ENCODE measurements around the gene CASZ1.

The CASZ1 gene

DNA sequence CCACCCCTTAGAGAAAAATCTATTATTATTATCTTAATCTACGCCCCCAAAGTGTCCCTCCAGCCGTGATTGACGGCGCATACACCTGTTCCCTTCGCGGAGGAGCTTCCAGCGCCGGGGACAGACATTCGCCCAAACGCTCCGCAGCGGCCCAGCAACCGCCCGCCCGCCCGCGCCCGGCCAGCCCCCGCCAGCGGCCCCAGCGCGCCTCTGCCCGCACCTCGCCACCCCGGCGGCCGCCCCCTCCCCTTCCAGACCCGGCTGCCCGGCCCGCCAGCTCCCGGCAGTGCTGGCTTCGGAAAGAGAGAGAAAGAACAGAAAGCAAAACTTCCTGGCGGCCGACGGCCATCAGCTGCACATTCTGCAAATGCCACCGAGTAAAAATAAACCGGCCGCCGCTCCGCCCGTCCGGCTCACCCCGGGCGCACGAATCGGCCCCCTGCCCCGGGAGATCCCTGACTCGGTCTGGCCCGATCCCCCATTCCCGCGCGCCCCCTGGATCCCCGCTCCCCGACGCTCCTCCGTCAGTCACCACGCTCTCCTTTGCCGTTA is 1.6 kb downstream of the CASZ1 start:
- TF ChIP-seq, protein P1, sequence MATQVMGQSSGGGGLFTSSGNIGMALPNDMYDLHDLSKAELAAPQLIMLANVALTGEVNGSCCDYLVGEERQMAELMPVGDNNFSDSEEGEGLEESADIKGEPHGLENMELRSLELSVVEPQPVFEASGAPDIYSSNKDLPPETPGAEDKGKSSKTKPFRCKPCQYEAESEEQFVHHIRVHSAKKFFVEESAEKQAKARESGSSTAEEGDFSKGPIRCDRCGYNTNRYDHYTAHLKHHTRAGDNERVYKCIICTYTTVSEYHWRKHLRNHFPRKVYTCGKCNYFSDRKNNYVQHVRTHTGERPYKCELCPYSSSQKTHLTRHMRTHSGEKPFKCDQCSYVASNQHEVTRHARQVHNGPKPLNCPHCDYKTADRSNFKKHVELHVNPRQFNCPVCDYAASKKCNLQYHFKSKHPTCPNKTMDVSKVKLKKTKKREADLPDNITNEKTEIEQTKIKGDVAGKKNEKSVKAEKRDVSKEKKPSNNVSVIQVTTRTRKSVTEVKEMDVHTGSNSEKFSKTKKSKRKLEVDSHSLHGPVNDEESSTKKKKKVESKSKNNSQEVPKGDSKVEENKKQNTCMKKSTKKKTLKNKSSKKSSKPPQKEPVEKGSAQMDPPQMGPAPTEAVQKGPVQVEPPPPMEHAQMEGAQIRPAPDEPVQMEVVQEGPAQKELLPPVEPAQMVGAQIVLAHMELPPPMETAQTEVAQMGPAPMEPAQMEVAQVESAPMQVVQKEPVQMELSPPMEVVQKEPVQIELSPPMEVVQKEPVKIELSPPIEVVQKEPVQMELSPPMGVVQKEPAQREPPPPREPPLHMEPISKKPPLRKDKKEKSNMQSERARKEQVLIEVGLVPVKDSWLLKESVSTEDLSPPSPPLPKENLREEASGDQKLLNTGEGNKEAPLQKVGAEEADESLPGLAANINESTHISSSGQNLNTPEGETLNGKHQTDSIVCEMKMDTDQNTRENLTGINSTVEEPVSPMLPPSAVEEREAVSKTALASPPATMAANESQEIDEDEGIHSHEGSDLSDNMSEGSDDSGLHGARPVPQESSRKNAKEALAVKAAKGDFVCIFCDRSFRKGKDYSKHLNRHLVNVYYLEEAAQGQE (IDR thresholded peaks at IDR 0.05; ENCODE audit: insufficient replicate concordance, low read depth), result no peak
- TF ChIP-seq SPI1 (IDR thresholded peaks at IDR 0.05; ENCODE audit: borderline replicate concordance, low read depth) (no peak), GABPA (IDR thresholded peaks at IDR 0.05; ENCODE audit: low read depth) (no peak), POLR2AphosphoS5 (IDR thresholded peaks at IDR 0.05; ENCODE audit: low read depth) (no peak)
- TF ChIP-seq, protein P2, sequence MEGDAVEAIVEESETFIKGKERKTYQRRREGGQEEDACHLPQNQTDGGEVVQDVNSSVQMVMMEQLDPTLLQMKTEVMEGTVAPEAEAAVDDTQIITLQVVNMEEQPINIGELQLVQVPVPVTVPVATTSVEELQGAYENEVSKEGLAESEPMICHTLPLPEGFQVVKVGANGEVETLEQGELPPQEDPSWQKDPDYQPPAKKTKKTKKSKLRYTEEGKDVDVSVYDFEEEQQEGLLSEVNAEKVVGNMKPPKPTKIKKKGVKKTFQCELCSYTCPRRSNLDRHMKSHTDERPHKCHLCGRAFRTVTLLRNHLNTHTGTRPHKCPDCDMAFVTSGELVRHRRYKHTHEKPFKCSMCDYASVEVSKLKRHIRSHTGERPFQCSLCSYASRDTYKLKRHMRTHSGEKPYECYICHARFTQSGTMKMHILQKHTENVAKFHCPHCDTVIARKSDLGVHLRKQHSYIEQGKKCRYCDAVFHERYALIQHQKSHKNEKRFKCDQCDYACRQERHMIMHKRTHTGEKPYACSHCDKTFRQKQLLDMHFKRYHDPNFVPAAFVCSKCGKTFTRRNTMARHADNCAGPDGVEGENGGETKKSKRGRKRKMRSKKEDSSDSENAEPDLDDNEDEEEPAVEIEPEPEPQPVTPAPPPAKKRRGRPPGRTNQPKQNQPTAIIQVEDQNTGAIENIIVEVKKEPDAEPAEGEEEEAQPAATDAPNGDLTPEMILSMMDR (IDR thresholded peaks at IDR 0.05; ENCODE audit: insufficient read depth, low read length), result no peak
- H3K27me3 ChIP-seq (ENCODE audit: insufficient read depth, poor library complexity, severe bottlenecking), result peaks cover 75% of the 10 kb centered on the region
- DNase-seq (ENCODE audit: low read depth in 1 of 2, low spot score in 1 of 2), result no peak
- no peak overlapping the region for H3K27ac ChIP-seq (replicated peaks)
- H3K4me3 ChIP-seq (replicated peaks; ENCODE audit: insufficient read depth, low read length), result peak overlapping the region; percentile 8; the same call in 1 of the 2 replicates

DNA sequence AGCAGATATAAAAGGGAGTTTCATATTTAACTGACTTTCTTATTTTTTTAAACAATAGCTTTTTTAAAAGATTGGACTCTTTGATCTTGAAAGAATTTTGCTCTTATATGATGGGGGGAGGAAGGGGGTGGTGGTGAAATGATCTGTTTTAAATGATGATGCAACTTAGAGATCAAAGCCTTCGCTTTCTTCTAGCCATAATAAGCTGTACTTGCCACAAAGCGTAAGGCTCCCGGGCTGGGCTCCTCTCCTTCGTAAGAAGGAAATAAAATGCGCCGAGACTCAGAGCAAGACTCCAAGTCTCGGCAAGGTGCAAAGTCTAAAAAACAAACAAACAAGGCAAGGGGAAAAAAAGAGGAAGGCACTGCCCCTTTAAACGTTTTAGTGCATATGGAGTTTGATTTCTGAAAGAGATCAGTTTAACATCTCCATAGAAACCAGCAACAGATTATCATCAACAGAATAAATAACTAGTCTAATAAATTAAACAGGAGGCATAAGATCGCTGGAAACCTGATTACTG is 3.3 kb downstream of the CASZ1 start:
- no peak for DNase-seq (ENCODE audit: low read depth in 1 of 2, low spot score in 1 of 2)
- TF ChIP-seq, protein P1 (IDR thresholded peaks at IDR 0.05; ENCODE audit: insufficient replicate concordance, low read depth), result no peak
- TF ChIP-seq SPI1 (IDR thresholded peaks at IDR 0.05; ENCODE audit: borderline replicate concordance, low read depth), result no peak
- no peak for TF ChIP-seq GABPA (IDR thresholded peaks at IDR 0.05; ENCODE audit: low read depth)
- no peak for TF ChIP-seq POLR2AphosphoS5 (IDR thresholded peaks at IDR 0.05; ENCODE audit: low read depth)
- TF ChIP-seq, protein P2 (IDR thresholded peaks at IDR 0.05; ENCODE audit: insufficient read depth, low read length), result no peak
- no peak overlapping the region for H3K27ac ChIP-seq (replicated peaks)
- no peak overlapping the region for H3K4me3 ChIP-seq (replicated peaks; ENCODE audit: insufficient read depth, low read length)
- H3K27me3 ChIP-seq (ENCODE audit: insufficient read depth, poor library complexity, severe bottlenecking), result peaks cover 74% of the 10 kb centered on the region

DNA sequence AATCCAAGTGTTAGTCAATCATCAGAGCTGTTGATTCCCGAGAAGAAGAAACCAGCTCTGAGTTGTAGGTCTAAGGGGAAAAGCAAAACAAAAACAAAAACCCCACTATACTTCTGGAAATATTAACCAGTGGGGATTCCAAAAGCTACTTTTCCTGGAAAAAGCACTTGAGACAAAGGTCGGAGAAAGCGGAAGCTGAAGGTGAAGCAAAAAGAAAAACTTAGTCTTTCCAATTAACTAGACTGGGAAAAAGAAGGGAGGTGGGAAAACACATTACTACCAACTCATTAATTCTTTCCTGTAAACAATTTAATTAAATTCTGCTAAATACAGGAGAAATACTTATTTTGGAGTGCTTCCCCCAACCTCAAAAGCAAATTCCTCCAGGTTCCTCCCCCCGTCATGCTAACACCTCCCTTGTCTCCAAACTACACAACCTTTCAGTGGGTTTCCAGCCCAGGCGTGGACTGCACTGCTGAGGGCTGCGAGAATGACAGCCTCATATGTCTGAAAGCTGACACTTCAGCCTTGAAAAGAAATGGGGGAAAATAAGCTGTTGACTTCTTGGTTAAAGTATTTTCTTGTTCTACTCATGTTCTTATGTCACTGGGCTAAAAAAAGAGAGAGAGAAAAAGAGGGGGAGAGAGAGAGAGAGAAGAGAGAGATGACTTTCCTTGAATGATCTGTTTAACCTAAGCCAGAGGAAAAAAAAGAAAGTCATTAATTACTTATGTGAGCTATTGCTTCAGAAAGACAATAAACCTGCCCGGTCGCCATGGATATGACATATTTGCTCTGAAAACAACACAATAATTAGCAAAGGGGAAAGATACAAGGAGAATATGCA is 5.1 kb downstream of the CASZ1 start:
- no peak for DNase-seq (ENCODE audit: low read depth in 1 of 2, low spot score in 1 of 2)
- TF ChIP-seq POLR2AphosphoS5 (IDR thresholded peaks at IDR 0.05; ENCODE audit: low read depth), result no peak
- TF ChIP-seq, protein P1 (IDR thresholded peaks at IDR 0.05; ENCODE audit: insufficient replicate concordance, low read depth), result no peak
- TF ChIP-seq, protein P2 (IDR thresholded peaks at IDR 0.05; ENCODE audit: insufficient read depth, low read length), result no peak
- no peak for TF ChIP-seq GABPA (IDR thresholded peaks at IDR 0.05; ENCODE audit: low read depth)
- peaks cover 56% of the 10 kb centered on the region for H3K27me3 ChIP-seq (ENCODE audit: insufficient read depth, poor library complexity, severe bottlenecking)
- H3K27ac ChIP-seq (replicated peaks), result no peak overlapping the region
- H3K4me3 ChIP-seq (replicated peaks; ENCODE audit: insufficient read depth, low read length), result no peak overlapping the region
